Neural cell (in vitro differentiated cells): Measurements from ENCODE around the gene TRIM15.

ENCODE experiments used
- TF ChIP-seq, protein P1 (sequence below): IDR thresholded peaks from 2 replicates; pipeline ENCODE4 v1.6.1; 2012; ENCODE audit warnings: borderline replicate concordance
- TF ChIP-seq, protein P2 (sequence below): fragments of 450-650 bp; IDR thresholded peaks from 2 replicates; pipeline ENCODE4 v1.5.1; 2014; ENCODE audit warnings: antibody characterized with exemption, mild to moderate bottlenecking, moderate library complexity; ENCODE audit not compliant: poor library complexity, severe bottlenecking

DNA sequence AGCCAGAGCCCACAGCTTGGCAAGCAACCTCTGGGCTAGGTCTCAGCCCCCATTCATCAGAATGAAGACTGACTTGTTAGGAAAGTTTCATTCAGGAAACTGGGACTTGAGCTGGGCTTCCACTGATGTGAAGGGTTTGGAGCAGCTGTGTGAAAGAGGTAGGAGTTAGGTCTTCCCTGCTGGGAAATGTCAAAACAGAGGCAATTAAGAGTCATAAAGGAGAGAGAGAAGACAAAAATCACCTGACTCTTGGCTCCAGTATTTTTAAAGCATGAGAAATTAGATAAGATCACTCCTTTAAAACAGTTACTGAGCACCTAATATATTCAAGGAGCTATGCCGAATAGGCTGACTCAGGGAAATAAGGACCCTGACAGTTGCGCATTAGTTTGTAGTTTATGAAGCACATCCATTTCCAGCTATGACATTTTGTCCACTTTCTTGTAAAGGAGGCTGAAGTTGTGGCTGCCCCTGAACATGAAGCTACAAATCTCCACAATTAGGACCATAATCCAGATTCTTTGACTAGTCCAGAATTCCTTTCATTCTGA, 31.3 kb upstream of the TRIM15 start:
- TF ChIP-seq, protein P1, sequence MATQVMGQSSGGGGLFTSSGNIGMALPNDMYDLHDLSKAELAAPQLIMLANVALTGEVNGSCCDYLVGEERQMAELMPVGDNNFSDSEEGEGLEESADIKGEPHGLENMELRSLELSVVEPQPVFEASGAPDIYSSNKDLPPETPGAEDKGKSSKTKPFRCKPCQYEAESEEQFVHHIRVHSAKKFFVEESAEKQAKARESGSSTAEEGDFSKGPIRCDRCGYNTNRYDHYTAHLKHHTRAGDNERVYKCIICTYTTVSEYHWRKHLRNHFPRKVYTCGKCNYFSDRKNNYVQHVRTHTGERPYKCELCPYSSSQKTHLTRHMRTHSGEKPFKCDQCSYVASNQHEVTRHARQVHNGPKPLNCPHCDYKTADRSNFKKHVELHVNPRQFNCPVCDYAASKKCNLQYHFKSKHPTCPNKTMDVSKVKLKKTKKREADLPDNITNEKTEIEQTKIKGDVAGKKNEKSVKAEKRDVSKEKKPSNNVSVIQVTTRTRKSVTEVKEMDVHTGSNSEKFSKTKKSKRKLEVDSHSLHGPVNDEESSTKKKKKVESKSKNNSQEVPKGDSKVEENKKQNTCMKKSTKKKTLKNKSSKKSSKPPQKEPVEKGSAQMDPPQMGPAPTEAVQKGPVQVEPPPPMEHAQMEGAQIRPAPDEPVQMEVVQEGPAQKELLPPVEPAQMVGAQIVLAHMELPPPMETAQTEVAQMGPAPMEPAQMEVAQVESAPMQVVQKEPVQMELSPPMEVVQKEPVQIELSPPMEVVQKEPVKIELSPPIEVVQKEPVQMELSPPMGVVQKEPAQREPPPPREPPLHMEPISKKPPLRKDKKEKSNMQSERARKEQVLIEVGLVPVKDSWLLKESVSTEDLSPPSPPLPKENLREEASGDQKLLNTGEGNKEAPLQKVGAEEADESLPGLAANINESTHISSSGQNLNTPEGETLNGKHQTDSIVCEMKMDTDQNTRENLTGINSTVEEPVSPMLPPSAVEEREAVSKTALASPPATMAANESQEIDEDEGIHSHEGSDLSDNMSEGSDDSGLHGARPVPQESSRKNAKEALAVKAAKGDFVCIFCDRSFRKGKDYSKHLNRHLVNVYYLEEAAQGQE, result no peak
- TF ChIP-seq, protein P2, sequence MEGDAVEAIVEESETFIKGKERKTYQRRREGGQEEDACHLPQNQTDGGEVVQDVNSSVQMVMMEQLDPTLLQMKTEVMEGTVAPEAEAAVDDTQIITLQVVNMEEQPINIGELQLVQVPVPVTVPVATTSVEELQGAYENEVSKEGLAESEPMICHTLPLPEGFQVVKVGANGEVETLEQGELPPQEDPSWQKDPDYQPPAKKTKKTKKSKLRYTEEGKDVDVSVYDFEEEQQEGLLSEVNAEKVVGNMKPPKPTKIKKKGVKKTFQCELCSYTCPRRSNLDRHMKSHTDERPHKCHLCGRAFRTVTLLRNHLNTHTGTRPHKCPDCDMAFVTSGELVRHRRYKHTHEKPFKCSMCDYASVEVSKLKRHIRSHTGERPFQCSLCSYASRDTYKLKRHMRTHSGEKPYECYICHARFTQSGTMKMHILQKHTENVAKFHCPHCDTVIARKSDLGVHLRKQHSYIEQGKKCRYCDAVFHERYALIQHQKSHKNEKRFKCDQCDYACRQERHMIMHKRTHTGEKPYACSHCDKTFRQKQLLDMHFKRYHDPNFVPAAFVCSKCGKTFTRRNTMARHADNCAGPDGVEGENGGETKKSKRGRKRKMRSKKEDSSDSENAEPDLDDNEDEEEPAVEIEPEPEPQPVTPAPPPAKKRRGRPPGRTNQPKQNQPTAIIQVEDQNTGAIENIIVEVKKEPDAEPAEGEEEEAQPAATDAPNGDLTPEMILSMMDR, result no peak
